Upper lobe of left lung (tissue), 6 donors: ENCODE data around the gene MFN1. TPM values are rescaled to one million over a fixed set of nuclear protein-coding genes. Genes with fewer than 3 reads are reported as not detected.
A peak's percentile ranks its signal among the peaks of the same experiment; 100 is the strongest.

Experiments
- ATAC-seq, 2 donors: fragments of 200-7000 bp; cut with Tn5 transposase; one replicate each; pipeline ENCODE4 v1.9.1; 2022; ENCODE audit warnings: mild to moderate bottlenecking in 2 of 2, moderate library complexity in 2 of 2; ENCODE audit not compliant: low FRiP score in 2 of 2
- DNase-seq, 2 donors: peaks; one replicate each; pipeline ENCODE4 v3.0.0-alpha.2; 2019 to 2020
- H3K27ac ChIP-seq, 4 donors: fragments of 200-600 bp; sonication (generic); one replicate each; pipeline ENCODE4 v1.5.1; 2016 to 2019
- H3K27me3 ChIP-seq, 4 donors: fragments of 200-600 bp; sonication (generic); one replicate each; pipeline ENCODE4 v1.5.1; 2017 to 2019
- H3K36me3 ChIP-seq, 4 donors: fragments of 200-600 bp; sonication (generic); one replicate each; pipeline ENCODE4 v1.5.1; 2016 to 2019
- H3K4me1 ChIP-seq, 4 donors: fragments of 200-600 bp; sonication (generic); one replicate each; pipeline ENCODE4 v1.5.1; 2018 to 2019
- H3K4me3 ChIP-seq, 4 donors: fragments of 200-600 bp; sonication (generic); one replicate each; pipeline ENCODE4 v1.5.1; 2017 to 2019; ENCODE audit warnings: mild to moderate bottlenecking in 2 of 4, moderate library complexity in 1 of 4
- H3K9me3 ChIP-seq, 4 donors: fragments of 200-600 bp; sonication (generic); one replicate each; pipeline ENCODE4 v1.5.1; 2018 to 2019
- EP300 ChIP-seq, 4 donors: sonication (generic); formaldehyde crosslinking; IDR thresholded peaks; one replicate each; pipeline ENCODE4 v1.5.1; 2017; ENCODE audit warnings: antibody characterized with exemption in 4 of 4, control low read depth in 2 of 4
- POLR2A ChIP-seq, 4 donors: fragments of 450-650 bp; IDR thresholded peaks; one replicate each; pipeline ENCODE4 v1.5.1; 2016 to 2017; ENCODE audit warnings: antibody characterized with exemption in 4 of 4, mild to moderate bottlenecking in 2 of 4
- POLR2AphosphoS5 ChIP-seq, 2 donors: sonication (generic); formaldehyde crosslinking; IDR thresholded peaks; one replicate each; pipeline ENCODE4 v1.5.1; 2017; ENCODE audit warnings: antibody characterized with exemption in 2 of 2
- WGBS, 2 donors: methylation state at CpG; one replicate each; pipeline ENCODE4 v1.1.5; 2017 to 2018; 5-methylcytosine and 5-hydroxymethylcytosine counted together
- total RNA-seq, 6 donors: library from RNA; depleted of rRNA in 4 of 6; stranded (reverse); fragments of >200 nt in 4 of 6; gene quantifications; one replicate each; pipeline versions ENCODE4 v1.1.0 to v1.2.1, GENCODE V29; 2016 to 2021
- TF ChIP-seq, protein P1 (sequence below), 6 experiments: fragments of 450-650 bp in 4 of 6; fragments of 200-600 bp in 2 of 6; sonication (generic) in 2 of 6; IDR thresholded peaks; one replicate each; pipeline ENCODE4 v1.5.1; 2016 to 2019; ENCODE audit warnings: antibody characterized with exemption in 6 of 6
- donor health status: DM: no; HTN: no; CAD: no; lungs with moderate emphysema.
- donor health status: DM: no; HTN: yes; CAD: no; lungs with severe emphysema.

MFN1 gene
- 10 to 100 TPM; 36.0 to 62.6 (median 47.8) TPM for total RNA-seq

- Histone ChIP-seq H3K36me3 (peaks cover 6 to 24% (median 10%) of the 10 kb centered on the region in 4 donors), H3K9me3 (no peaks in the 10 kb centered on the region), H3K27me3 (no peaks in the 10 kb centered on the region), H3K4me3 (peak within 1 kb of the TSS; percentile 73 to 92 (median 75)), H3K4me1 (peaks cover 8 to 14% (median 13%) of the 10 kb centered on the region in 4 donors), H3K27ac (peak within 1 kb of the TSS; percentile 80 to 94 (median 88))
- TF ChIP-seq POLR2A (IDR thresholded peaks at IDR 0.05) (peak in 3 of 4 donors; percentile 60 to 85 (median 81)), POLR2AphosphoS5 (IDR thresholded peaks at IDR 0.05) (peak; percentile 91 to 93)
- TF ChIP-seq, protein P1, sequence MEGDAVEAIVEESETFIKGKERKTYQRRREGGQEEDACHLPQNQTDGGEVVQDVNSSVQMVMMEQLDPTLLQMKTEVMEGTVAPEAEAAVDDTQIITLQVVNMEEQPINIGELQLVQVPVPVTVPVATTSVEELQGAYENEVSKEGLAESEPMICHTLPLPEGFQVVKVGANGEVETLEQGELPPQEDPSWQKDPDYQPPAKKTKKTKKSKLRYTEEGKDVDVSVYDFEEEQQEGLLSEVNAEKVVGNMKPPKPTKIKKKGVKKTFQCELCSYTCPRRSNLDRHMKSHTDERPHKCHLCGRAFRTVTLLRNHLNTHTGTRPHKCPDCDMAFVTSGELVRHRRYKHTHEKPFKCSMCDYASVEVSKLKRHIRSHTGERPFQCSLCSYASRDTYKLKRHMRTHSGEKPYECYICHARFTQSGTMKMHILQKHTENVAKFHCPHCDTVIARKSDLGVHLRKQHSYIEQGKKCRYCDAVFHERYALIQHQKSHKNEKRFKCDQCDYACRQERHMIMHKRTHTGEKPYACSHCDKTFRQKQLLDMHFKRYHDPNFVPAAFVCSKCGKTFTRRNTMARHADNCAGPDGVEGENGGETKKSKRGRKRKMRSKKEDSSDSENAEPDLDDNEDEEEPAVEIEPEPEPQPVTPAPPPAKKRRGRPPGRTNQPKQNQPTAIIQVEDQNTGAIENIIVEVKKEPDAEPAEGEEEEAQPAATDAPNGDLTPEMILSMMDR (IDR thresholded peaks at IDR 0.05) = no peak
- ATAC-seq (peak; percentile 99 to 100), DNase-seq (peak; percentile 94 to 97)
- 0 to 2% methylated on average over 17 to 63 of the region's 63 CpGs for WGBS, 2 donors
These were observed at the start of gene MFN1 for GRCh38 chr3:179347345-179348194. Gene MFN1, plus strand, starts transcription at chr3:179347709. Its CDS starts 1,143 bp downstream, at chr3:179348852.

- 61 to 85% methylated on average over 5 of the region's 5 CpGs for WGBS, 2 donors
- TF ChIP-seq POLR2A (IDR thresholded peaks at IDR 0.05) = no peak
- Histone ChIP-seq H3K4me3 (no peak overlapping the region), H3K9me3 (no peaks in the 10 kb centered on the region), H3K27me3 (no peaks in the 10 kb centered on the region), H3K27ac (no peak overlapping the region), H3K4me1 (no peaks in the 10 kb centered on the region), H3K36me3 (no peaks in the 10 kb centered on the region)
- ATAC-seq (no peak), DNase-seq (no peak)
These were observed 49.4 kb upstream of the MFN1 start for GRCh38 chr3:179297971-179298725.

GRCh38 chr3:179299316-179299715, 48.2 kb upstream of the MFN1 start:
- 90 to 96% methylated on average over 2 of the region's 2 CpGs for WGBS, 2 donors
- Histone ChIP-seq H3K36me3 (no peaks in the 10 kb centered on the region), H3K27me3 (no peaks in the 10 kb centered on the region), H3K9me3 (no peaks in the 10 kb centered on the region), H3K27ac (no peak overlapping the region), H3K4me3 (no peak overlapping the region), H3K4me1 (no peaks in the 10 kb centered on the region)
- TF ChIP-seq POLR2AphosphoS5 (IDR thresholded peaks at IDR 0.05) = no peak
- TF ChIP-seq, protein P1 (IDR thresholded peaks at IDR 0.05) = no peak
- TF ChIP-seq POLR2A (IDR thresholded peaks at IDR 0.05) = no peak
- no peak for TF ChIP-seq EP300 (IDR thresholded peaks at IDR 0.05)
- DNase-seq = no peak
- no peak for ATAC-seq

GRCh38 chr3:179299999-179300613, 47.4 kb upstream of the MFN1 start:
- H3K4me1 ChIP-seq = no peaks in the 10 kb centered on the region
- WGBS, 2 donors = 83 to 88% methylated on average over 5 of the region's 5 CpGs
- no peak overlapping the region for H3K4me3 ChIP-seq
- TF ChIP-seq POLR2AphosphoS5 (IDR thresholded peaks at IDR 0.05) (no peak), POLR2A (IDR thresholded peaks at IDR 0.05) (no peak), EP300 (IDR thresholded peaks at IDR 0.05) (no peak)
- no peak overlapping the region for H3K27ac ChIP-seq
- ATAC-seq (no peak), DNase-seq (no peak)
- no peaks in the 10 kb centered on the region for H3K27me3 ChIP-seq
- no peaks in the 10 kb centered on the region for H3K36me3 ChIP-seq
- no peaks in the 10 kb centered on the region for H3K9me3 ChIP-seq

- TF ChIP-seq POLR2A (IDR thresholded peaks at IDR 0.05) = no peak
- H3K4me3 ChIP-seq = no peak overlapping the region
- no peaks in the 10 kb centered on the region for H3K36me3 ChIP-seq
- no peaks in the 10 kb centered on the region for H3K27me3 ChIP-seq
- ATAC-seq (no peak), DNase-seq (no peak)
- H3K9me3 ChIP-seq = no peaks in the 10 kb centered on the region
- no peaks in the 10 kb centered on the region for H3K4me1 ChIP-seq
- WGBS, 2 donors = 62 to 65% methylated on average over 3 of the region's 3 CpGs
- H3K27ac ChIP-seq = no peak overlapping the region
These were observed 45.9 kb upstream of the MFN1 start for GRCh38 chr3:179301645-179302044.

DNA sequence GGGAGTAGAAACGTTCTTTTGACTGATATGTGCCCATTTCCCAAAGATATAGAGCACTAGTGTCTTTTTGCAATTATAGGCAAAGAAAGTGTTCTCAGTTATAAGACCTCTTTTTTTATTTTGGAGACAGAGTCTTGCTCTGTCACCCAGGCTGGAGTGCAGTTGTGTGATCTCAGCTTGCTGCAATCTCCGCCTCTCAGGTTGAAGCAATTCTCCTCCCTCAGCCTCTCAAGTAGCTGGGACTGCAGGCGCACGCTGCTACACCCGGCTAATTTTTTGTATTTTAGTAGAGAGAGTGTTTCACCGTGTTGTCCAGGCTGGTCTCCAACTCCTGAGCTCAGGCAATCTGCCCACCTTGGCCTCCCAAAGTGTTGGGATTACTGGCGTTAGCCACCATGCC, 45.4 kb upstream of the MFN1 start:
- DNase-seq = no peak
- no peak for ATAC-seq
- H3K27ac ChIP-seq = no peak overlapping the region
- H3K4me1 ChIP-seq = no peaks in the 10 kb centered on the region
- 69 to 79% methylated on average over 7 of the region's 7 CpGs for WGBS, 2 donors
- no peaks in the 10 kb centered on the region for H3K27me3 ChIP-seq
- no peaks in the 10 kb centered on the region for H3K36me3 ChIP-seq
- TF ChIP-seq, protein P1 (IDR thresholded peaks at IDR 0.05) = no peak
- TF ChIP-seq EP300 (IDR thresholded peaks at IDR 0.05) = no peak
- TF ChIP-seq POLR2A (IDR thresholded peaks at IDR 0.05) = no peak
- no peak for TF ChIP-seq POLR2AphosphoS5 (IDR thresholded peaks at IDR 0.05)
- no peaks in the 10 kb centered on the region for H3K9me3 ChIP-seq
- H3K4me3 ChIP-seq = no peak overlapping the region
